SJSA1 (cell line): ENCODE results near the gene ZNF506. TPM values are rescaled to one million over a fixed set of nuclear protein-coding genes. Genes with fewer than 3 reads are reported as not detected.
A peak's percentile ranks its signal among the peaks of the same experiment; 100 is the strongest.
"Not testable (repeated sequence)": the region's sequence is repeated elsewhere in the genome, so short reads cannot be mapped to it uniquely, and the experiment has no call there.

ENCODE experiments used
- DNase-seq, 2 experiments: peaks; one replicate each; pipeline ENCODE4 v3.0.0-alpha.2; 2015 to 2020; ENCODE audit warnings: low spot score in 2 of 2, low read depth in 1 of 2
- H3K27ac ChIP-seq: fragments of 250-450 bp; sonication (Bioruptor Pico); 2 replicates; pipeline ENCODE4 v1.5.1; 2020; ENCODE audit warnings: mild to moderate bottlenecking, moderate library complexity
- H3K27me3 ChIP-seq: fragments of 250-450 bp; sonication (Bioruptor Pico); replicated peaks from 2 replicates; pipeline ENCODE4 v1.5.1; 2020; ENCODE audit warnings: mild to moderate bottlenecking, moderate library complexity
- H3K36me3 ChIP-seq: fragments of 250-450 bp; sonication (Bioruptor Pico); 2 replicates; pipeline ENCODE4 v1.5.1; 2020; ENCODE audit warnings: mild to moderate bottlenecking
- H3K4me1 ChIP-seq: fragments of 250-450 bp; sonication (Bioruptor Pico); replicated peaks from 2 replicates; pipeline ENCODE4 v1.6.1; 2021; ENCODE audit warnings: mild to moderate bottlenecking
- H3K4me3 ChIP-seq: fragments of 250-450 bp; sonication (Bioruptor Pico); 2 replicates; pipeline ENCODE4 v1.5.1; 2020; ENCODE audit warnings: mild to moderate bottlenecking
- H3K9me3 ChIP-seq: fragments of 250-450 bp; sonication (Bioruptor Pico); replicated peaks from 2 replicates; pipeline ENCODE4 v1.5.1; 2020; ENCODE audit warnings: mild to moderate bottlenecking
- total RNA-seq: library from RNA; depleted of rRNA; stranded (reverse); fragments of >200 nt; shearing (Covaris generic); gene quantifications from 2 replicates; pipeline ENCODE4 v1.2.3, GENCODE V29; 2014; rRNA removed

The ZNF506 gene
- total RNA-seq: 5.8 and 44.6 TPM in 2 replicates

GRCh38 chr19:19821366-19821951 is at the start of gene ZNF506:
ZNF506 (minus strand) TSS chr19:19821750; CDS start chr19:19821603, 147 bp downstream.
- H3K4me1 ChIP-seq: no peaks in the 10 kb centered on the region
- H3K27ac ChIP-seq: peak within 1 kb of the TSS; percentile 84
- peak within 1 kb of the TSS; percentile 57 for H3K4me3 ChIP-seq
- no peaks in the 10 kb centered on the region for H3K27me3 ChIP-seq
- peak; percentile 83 to 89 for DNase-seq
- peaks cover 7% of the 10 kb centered on the region for H3K9me3 ChIP-seq
- H3K36me3 ChIP-seq: no peaks in the 10 kb centered on the region

DNA sequence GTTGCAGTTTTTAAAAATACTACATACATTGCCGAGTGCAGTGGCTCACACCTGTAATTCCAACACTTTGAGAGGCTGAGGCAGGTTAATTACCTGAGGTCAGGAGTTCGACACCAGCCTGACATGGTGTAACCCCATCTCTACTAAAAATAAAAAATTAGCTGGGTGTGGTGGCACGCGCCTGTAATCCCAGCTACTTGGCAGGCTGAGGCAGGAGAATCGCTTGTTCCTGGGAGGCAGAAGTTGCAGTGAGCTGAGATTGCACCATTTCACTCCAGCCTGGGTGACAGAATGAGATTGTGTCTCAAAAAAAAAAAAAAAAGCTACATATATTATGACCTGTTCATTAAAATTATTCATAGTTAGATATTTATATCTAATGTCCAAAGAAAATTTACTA is 48.5 kb upstream of the ZNF506 start:
- not testable (repeated sequence) for H3K9me3 ChIP-seq, H3K36me3 ChIP-seq, DNase-seq, H3K27ac ChIP-seq, H3K4me3 ChIP-seq, H3K4me1 ChIP-seq, H3K27me3 ChIP-seq

DNA sequence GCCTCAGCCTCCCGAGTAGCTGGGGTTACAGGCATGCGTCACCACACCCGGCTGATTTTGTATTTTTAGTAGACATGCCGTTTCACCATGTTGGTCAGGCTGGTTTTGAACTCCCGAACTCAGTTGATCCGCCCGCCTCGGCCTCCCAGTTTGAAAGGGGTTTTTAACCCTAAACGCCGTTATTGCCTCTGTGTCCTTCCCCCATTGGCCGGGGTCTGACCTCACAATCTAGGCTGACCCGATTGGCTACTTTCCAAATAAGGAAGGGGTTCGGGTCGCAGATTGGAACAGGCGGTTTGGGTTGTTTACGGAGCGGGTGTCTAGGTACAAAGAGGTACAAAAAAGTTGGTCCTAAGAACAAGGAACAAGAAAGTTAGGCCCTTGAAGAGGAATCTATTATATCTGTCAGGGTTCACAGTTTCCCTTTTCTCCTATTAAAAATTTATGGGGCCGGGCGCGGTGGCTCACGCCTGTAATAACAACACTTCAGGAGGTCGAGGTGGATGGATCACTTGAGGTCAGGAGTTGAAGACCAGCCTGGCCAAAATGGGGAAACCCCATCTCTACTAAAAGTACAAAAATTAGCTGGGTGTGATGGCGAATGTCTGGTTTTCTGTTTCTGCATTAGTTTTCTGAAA is 45.2 kb upstream of the ZNF506 start:
- Histone ChIP-seq H3K27me3 (no peaks in the 10 kb centered on the region), H3K4me1 (no peaks in the 10 kb centered on the region), H3K27ac (no peak overlapping the region), H3K9me3 (peaks cover 9% of the 10 kb centered on the region; the same call in 1 of the 2 replicates), H3K4me3 (peak overlapping the region; percentile 48), H3K36me3 (no peaks in the 10 kb centered on the region; the same call in 1 of the 2 replicates)
- no peak for DNase-seq

- peak within 1 kb of the TSS; percentile 50 for H3K27ac ChIP-seq
- DNase-seq: peak; percentile 76 to 81
These were observed 44.4 kb upstream of the ZNF506 start, which contains the start of gene ZNF253 for GRCh38 chr19:19865750-19866610. ZNF253 (plus strand) TSS chr19:19865882; CDS start chr19:19865997, 115 bp downstream.

GRCh38 chr19:19860756-19861390 is 39.3 kb upstream of the ZNF506 start:
- Histone ChIP-seq H3K4me1 (no peaks in the 10 kb centered on the region), H3K4me3 (no peak overlapping the region)
- DNase-seq: no peak

More at GRCh38 chr19:19865750-19866610, 44.4 kb upstream of the ZNF506 start, which contains the start of gene ZNF253:
- H3K9me3 ChIP-seq: peaks cover 10% of the 10 kb centered on the region
- H3K36me3 ChIP-seq: no peaks in the 10 kb centered on the region; the same call in 1 of the 2 replicates
- H3K4me3 ChIP-seq: peak within 1 kb of the TSS; percentile 48
- H3K4me1 ChIP-seq: no peaks in the 10 kb centered on the region
- no peaks in the 10 kb centered on the region for H3K27me3 ChIP-seq

DNA sequence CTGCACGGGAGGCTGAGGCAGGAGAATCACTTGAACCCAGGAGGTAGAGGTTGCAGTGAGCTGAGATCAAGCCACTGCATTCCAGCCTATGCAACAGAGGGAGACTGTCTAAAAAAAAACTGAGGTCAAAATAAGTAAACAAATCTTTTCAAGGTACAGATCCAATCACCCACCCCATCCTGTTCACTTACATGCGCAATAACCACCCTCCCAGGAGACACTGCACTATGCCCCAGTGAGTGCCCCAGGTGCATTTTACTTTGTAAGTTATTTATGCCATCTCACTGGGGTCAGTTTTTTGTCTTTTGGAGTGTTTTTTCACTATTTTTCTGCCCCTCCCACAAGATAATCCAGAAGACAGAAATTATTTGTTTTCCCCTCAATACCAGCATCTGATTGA is 37.2 kb upstream of the ZNF506 start:
- Histone ChIP-seq H3K4me3 (no peak overlapping the region), H3K27me3 (no peaks in the 10 kb centered on the region), H3K9me3 (peaks cover 5% of the 10 kb centered on the region; the same call in 1 of the 2 replicates), H3K36me3 (no peaks in the 10 kb centered on the region), H3K4me1 (no peaks in the 10 kb centered on the region), H3K27ac (no peak overlapping the region)
- no peak for DNase-seq

More at GRCh38 chr19:19860756-19861390, 39.3 kb upstream of the ZNF506 start:
- Histone ChIP-seq H3K27me3 (no peaks in the 10 kb centered on the region), H3K9me3 (peaks cover 10% of the 10 kb centered on the region; the same call in 1 of the 2 replicates), H3K36me3 (no peaks in the 10 kb centered on the region), H3K27ac (no peak overlapping the region)

GRCh38 chr19:19851740-19852139 is 30.2 kb upstream of the ZNF506 start:
- not testable (repeated sequence) for DNase-seq, H3K27ac ChIP-seq, H3K4me3 ChIP-seq, H3K36me3 ChIP-seq, H3K27me3 ChIP-seq, H3K4me1 ChIP-seq, H3K9me3 ChIP-seq

GRCh38 chr19:19849056-19849455 is 27.5 kb upstream of the ZNF506 start:
- Histone ChIP-seq H3K36me3 (no peaks in the 10 kb centered on the region), H3K27me3 (no peaks in the 10 kb centered on the region), H3K4me1 (no peaks in the 10 kb centered on the region), H3K4me3 (no peak overlapping the region), H3K9me3 (no peaks in the 10 kb centered on the region), H3K27ac (no peak overlapping the region)
- no peak for DNase-seq

- no peaks in the 10 kb centered on the region for H3K27me3 ChIP-seq
- no peak for DNase-seq
- no peak overlapping the region for H3K4me3 ChIP-seq
- H3K4me1 ChIP-seq: no peaks in the 10 kb centered on the region
- H3K36me3 ChIP-seq: no peaks in the 10 kb centered on the region
- H3K9me3 ChIP-seq: no peaks in the 10 kb centered on the region
- H3K27ac ChIP-seq: no peak overlapping the region
These were observed 26.2 kb upstream of the ZNF506 start for GRCh38 chr19:19847781-19848180.

DNA sequence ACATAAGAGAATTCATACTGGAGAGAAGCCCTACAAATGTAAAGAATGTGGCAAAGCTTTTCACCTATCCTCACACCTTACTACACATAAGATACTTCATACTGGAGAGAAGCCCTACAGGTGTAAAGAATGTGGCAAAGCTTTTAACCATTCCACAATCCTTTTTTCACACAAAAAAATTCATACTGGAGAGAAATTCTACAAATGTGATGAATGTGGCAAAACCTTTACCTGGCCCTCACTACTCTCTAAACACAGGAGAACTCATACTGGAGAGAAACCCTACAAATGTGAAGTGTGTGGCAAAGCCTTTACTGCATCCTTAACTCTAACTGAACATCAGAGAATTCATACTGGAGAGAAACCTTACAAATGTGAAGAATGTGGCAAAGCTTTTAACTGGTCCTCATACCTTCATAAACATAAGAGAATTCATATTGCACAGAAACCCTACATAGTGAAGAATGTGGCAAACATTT is 14.0 kb upstream of the ZNF506 start:
- no peak overlapping the region for H3K4me3 ChIP-seq
- H3K27me3 ChIP-seq: no peaks in the 10 kb centered on the region
- no peaks in the 10 kb centered on the region for H3K36me3 ChIP-seq
- no peak overlapping the region for H3K27ac ChIP-seq
- no peak for DNase-seq
- H3K9me3 ChIP-seq: peaks cover 11% of the 10 kb centered on the region
- no peaks in the 10 kb centered on the region for H3K4me1 ChIP-seq

DNA sequence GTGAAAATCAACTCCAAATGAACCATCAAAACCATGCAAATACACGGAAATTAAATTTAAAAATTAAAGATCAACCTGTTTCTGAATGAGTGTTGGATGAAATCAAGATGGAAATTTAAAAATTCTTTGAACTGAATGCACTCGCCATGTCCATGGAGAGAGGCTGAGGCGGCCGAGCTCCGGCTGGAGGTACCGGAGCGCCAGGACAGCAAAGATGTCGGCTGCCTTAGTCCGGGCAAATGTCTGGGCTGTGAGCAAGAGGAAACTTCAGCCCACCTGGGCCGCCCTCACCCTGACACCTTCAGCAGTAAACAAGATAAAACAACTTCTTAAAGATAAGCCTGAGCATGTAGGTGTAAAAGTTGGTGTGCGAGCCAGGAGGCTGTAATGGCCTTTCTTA is 5.3 kb upstream of the ZNF506 start:
- H3K36me3 ChIP-seq: no peaks in the 10 kb centered on the region
- H3K27ac ChIP-seq: no peak overlapping the region
- H3K27me3 ChIP-seq: no peaks in the 10 kb centered on the region
- H3K9me3 ChIP-seq: peaks cover 10% of the 10 kb centered on the region
- DNase-seq: no peak
- H3K4me1 ChIP-seq: no peaks in the 10 kb centered on the region
- no peak overlapping the region for H3K4me3 ChIP-seq

DNA sequence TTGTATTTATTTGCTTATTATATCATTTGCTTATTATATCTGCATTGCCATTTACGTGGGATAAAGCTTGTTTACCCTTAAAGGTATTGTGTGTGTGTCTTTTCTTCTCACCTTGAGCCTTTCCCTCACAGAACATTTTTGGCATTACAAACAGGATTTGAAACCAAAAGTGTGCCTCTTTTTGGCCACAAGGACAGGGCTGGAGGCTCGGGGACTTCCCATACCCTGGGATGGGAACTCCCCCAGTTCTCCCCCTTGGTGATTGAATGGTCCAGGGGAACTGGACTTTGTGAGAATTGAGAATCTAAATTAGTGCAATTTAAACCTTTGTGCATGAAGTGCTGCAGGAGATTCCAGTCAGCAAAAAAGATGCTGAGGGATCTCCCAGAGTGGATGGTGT is 2.4 kb upstream of the ZNF506 start:
- peaks cover 7% of the 10 kb centered on the region for H3K9me3 ChIP-seq
- no peak for DNase-seq
- no peak overlapping the region for H3K4me3 ChIP-seq
- H3K36me3 ChIP-seq: no peaks in the 10 kb centered on the region
- H3K27me3 ChIP-seq: no peaks in the 10 kb centered on the region
- H3K4me1 ChIP-seq: no peaks in the 10 kb centered on the region
- H3K27ac ChIP-seq: no peak overlapping the region

DNA sequence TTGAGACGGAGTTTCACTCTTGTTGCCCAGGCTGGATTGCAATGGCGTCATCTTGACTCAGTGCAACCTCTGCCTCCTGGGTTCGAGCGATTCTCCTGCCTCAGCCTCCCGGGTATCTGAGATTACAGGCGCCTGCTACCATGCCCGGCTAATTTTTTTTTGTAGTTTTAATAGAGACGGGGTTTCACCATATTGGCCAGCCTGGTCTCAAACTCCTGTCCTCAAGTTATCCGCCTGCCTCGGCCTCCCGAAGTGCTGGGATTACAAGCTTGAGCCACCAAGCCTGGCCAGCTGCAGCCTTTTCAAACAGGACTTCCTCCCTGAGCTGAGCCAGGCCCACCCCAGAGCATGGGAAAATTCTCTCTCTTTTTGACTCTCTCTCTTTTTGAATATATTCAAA is 426 bp upstream of the ZNF506 start:
- not testable (repeated sequence) for H3K36me3 ChIP-seq, H3K9me3 ChIP-seq, DNase-seq, H3K4me1 ChIP-seq, H3K27me3 ChIP-seq
- H3K4me3 ChIP-seq: peak overlapping the region; percentile 57
- peak overlapping the region; percentile 84; the same call in 1 of the 2 replicates for H3K27ac ChIP-seq
